ENCODE data around the gene MRPS2.
"Not testable (repeated sequence)": the region's sequence is repeated elsewhere in the genome, so short reads cannot be mapped to it uniquely, and the experiment has no call there.

MRPS2 gene

GRCh38 chr9:135501261-135502167 lies 1.0 kb downstream of the MRPS2 start:
- no peak for DNase-seq

- no peak for DNase-seq
Measured at GRCh38 chr9:135502168-135502872, 1.8 kb downstream of the MRPS2 start.

DNA sequence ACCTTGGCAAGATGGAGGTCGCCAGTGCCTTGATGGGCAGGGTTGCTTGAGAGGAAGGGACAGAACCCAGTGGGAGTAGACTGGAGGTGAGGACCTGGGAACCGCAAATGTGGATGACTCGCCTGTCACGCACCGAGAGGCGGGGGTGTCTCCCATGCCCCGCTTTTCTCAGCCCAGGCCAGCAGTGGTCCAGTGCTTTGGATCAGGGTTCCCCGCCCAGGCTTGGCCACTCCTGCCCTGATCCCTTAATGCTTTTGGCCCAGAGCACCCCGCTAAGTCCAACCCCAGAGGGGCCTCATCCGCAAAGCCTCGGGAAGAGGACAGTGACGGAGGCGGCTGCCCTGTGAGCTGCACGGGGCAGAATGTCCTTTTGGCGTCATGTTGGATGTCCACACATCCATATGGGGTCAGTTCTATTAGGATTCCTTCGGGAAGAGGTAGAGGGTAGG lies 2.4 kb downstream of the MRPS2 start:
- no peak for DNase-seq

- no peak for DNase-seq
Measured at GRCh38 chr9:135503371-135504261, 3.1 kb downstream of the MRPS2 start.

DNA sequence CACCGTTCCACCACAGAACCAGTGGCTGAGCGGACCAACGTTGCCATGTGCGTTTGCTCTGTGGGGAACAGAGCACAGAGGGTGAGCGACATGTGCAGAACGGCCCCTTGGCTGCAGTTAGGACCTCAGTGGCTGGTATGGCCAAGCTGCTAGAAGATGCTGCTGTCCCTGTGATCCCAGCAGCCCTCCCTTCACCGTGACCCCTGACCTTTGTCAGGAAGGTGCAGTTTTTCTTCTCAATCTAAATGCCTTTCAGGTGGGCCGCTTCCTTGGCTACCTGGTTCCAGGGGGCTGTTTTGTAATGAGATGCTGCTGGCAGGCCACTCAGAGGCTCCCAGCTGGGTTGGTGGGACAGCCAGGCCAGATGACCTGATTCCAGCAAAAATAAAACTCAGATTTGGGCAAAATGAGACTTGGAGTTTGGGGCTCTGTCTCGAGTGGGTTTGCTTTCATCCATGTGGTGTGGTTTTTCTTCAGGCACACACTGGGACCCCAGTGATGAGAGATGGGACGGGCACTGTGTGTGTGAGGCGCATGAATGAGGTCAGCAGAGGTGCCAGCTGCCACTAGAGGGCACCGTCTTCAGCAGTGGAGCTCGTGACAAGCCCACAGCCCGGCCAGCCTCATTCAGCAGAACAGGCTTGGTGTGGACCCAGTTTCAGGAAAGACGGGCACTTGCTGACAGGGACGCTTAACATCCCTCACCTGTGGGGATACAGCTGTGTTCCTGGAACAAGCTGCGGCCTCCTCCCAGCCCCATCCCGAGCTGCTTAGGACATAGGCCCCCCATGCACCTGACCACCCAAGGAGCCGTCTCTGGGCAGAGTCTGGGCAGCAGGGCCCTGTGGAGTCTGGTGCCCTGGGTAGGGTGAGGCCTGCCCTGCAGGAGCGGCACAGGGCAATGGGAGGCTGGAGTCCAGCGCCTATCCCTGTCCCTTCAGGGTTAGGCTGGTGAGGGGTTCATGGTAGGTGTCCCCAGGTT lies 4.1 kb downstream of the MRPS2 start:
- DNase-seq, result peak; percentile 19 to 61

DNA sequence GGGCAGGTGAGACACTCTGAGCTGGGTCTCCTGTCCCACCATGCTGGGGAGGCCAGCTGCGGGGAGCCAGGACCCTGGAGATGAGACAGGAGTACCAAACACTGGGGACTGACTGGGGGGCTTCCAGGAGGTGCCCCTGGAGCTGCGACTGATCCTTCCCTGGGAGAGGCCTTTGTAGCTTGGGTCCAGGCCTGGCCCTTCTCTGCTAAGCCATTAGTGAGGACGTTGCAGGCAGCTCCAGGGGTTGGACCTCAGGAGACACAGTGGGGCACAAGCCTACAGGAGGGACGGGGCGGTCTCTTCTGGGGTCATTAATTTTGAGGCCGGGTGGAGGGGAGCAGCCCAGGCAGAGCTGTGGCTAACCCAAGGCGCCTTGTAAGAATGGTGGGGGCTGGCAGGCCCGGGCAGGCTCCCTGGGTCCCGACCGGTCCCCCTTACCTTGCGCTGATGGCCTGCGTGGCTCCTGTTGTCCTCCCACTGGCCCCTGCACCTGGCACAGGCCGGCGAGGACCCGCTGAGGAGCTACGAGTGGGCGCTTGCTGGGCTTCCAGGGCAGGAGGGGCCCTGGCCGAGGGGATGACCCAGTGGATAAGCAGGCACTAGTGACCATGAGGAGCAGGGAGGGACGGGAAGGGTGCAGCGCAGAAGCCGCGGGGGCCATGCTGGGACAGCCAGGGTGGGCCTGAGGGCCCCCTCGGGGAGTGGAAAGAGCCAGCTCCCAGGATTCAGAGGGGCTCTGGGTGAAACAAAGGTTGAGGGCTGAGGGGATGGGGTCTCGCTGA lies 5.1 kb downstream of the MRPS2 start:
- no peak for DNase-seq

- DNase-seq, result no peak
Measured at GRCh38 chr9:135506327-135507103, 6.0 kb downstream of the MRPS2 start.

- no peak for DNase-seq
Measured at GRCh38 chr9:135507104-135508035, 6.9 kb downstream of the MRPS2 start.

DNA sequence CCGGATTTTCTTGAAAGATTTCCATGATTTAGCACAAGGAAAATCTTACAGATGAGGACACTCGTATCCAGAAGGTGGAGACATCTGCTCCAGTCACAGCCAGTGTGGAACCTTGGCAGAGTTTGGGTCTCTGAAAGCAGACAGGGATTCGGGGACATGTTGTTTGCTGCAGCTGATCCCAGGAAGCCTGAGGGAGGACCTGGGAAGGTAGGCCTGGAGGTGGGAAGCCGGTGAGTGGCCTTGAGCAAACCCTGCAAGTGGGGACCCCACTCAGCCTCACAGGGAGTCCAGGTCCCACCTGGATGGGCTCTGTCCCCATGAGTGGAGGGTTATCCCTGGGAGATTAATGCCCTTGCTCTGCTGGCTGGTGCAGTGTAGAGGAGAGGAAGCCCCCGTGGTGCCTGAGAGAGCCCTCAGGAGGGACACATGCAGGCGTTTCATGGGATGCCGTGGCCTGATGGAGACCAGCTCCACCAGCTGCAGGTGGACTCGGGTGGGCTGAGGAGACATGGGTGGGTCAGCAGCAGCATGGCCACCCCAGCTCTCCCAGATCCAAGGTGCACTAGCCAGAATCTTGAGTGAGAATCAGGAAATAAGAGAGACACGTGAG lies 7.8 kb downstream of the MRPS2 start:
- no peak for DNase-seq

- DNase-seq, result no peak
Measured at GRCh38 chr9:135509458-135509857, 9.0 kb downstream of the MRPS2 start.

DNA sequence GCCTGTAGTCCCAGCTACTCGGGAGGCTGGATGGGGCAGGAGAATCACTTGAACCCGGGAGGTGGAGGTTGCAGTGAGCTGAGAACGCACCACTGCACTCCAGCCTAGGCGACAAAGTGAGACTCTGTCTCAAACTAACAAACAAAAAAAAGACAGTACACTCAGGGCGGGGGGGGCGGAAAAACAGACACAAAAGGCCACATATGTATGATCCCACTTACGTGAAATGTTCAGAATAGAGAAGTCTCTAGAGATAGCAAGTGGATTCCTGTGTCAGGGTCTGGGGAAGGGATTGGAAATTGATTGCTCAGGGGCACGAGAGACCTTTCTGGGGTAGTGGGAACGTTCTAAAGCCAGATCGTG lies 11.7 kb downstream of the MRPS2 start:
- no peak for DNase-seq

DNA sequence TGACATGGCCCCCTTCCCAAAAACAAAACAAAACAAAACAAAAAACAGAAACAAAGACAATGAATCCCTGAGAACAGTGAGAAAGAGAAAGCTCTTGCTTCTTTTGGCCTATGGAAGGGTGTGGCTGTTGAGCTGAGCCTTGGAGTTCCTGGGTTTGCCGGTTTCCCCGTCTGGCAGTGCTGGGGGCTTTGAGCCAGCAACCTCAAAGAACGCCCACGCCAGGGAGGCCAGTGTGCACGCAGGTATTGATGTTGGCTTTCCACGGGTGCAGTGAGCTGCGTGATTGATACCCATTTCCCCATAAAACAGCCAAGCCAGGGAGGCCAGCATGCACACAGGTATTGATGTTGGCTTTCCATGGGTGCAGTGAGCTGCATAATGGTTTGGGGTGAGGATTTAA lies 12.4 kb downstream of the MRPS2 start:
- no peak for DNase-seq

GRCh38 chr9:135513351-135513846 lies 12.9 kb downstream of the MRPS2 start:
- DNase-seq, result no peak

GRCh38 chr9:135513906-135514305 lies 13.4 kb downstream of the MRPS2 start:
- not testable (repeated sequence) for DNase-seq

GRCh38 chr9:135514342-135515082 lies 14.0 kb downstream of the MRPS2 start:
- DNase-seq, result no peak

GRCh38 chr9:135515083-135515951 lies 14.8 kb downstream of the MRPS2 start:
- DNase-seq, result no peak

Data from inflammatory macrophage (primary cell).